Sigmoid colon (tissue), 3 donors: ENCODE results near the gene CACNA1E.

Experiments used
- POLR2A ChIP-seq, 2 donors: fragments of 450-650 bp; IDR thresholded peaks; one replicate each; pipeline ENCODE4 v1.6.1; 2016; ENCODE audit warnings: antibody characterized with exemption in 2 of 2, mild to moderate bottlenecking in 2 of 2, moderate library complexity in 2 of 2
- TF ChIP-seq, protein P1 (sequence below), 4 experiments: fragments of 450-650 bp in 3 of 4; fragments of 200-600 bp in 1 of 4; IDR thresholded peaks; one replicate each; pipeline ENCODE4 v1.5.1; 2016 to 2019; ENCODE audit warnings: antibody characterized with exemption in 4 of 4, mild to moderate bottlenecking in 3 of 4, moderate library complexity in 2 of 4

DNA sequence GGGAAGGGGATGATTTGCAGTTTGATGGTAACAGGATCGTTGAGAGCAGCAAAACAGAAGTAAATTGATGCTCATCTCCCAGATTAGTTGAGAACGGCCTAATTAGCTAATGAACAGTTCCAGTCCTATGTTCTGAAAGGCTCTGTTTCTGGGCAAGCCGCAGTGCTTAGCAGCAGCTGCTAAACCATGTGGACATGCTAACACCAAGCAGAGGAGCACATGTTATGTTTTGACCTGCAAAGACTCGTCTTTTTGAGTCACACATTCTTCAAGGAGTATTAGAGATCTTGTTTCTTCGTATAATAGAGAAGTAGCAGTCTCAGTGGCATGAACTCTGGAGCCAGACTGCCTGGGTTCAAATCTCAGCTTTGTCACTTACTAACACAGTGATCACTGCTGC lies 58.1 kb downstream of the CACNA1E start:
- TF ChIP-seq POLR2A (IDR thresholded peaks at IDR 0.05) = no peak
- TF ChIP-seq, protein P1, sequence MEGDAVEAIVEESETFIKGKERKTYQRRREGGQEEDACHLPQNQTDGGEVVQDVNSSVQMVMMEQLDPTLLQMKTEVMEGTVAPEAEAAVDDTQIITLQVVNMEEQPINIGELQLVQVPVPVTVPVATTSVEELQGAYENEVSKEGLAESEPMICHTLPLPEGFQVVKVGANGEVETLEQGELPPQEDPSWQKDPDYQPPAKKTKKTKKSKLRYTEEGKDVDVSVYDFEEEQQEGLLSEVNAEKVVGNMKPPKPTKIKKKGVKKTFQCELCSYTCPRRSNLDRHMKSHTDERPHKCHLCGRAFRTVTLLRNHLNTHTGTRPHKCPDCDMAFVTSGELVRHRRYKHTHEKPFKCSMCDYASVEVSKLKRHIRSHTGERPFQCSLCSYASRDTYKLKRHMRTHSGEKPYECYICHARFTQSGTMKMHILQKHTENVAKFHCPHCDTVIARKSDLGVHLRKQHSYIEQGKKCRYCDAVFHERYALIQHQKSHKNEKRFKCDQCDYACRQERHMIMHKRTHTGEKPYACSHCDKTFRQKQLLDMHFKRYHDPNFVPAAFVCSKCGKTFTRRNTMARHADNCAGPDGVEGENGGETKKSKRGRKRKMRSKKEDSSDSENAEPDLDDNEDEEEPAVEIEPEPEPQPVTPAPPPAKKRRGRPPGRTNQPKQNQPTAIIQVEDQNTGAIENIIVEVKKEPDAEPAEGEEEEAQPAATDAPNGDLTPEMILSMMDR (IDR thresholded peaks at IDR 0.05) = no peak
